ENCODE measurements around the gene TRIM71. TPM values are rescaled to one million over a fixed set of nuclear protein-coding genes. Genes with fewer than 3 reads are reported as not detected.

Gene TRIM71
- total RNA-seq, 1 donor from 2014 or later, result not detected

GRCh38 chr3:32888739-32889138 is 70.9 kb downstream of the TRIM71 start:
- CTCF ChIA-PET, result no interaction called here
- Mint-ChIP-seq H3K36me3 (ENCODE audit: low read depth) (no peaks in the 10 kb centered on the region), H3K9me3 (no peaks in the 10 kb centered on the region), H3K27ac (no peak overlapping the region), H3K27me3 (peaks cover 3% of the 10 kb centered on the region), H3K4me1 (no peaks in the 10 kb centered on the region), H3K4me3 (no peak overlapping the region)
- DNase-seq (no peak), ATAC-seq (ENCODE audit: low read depth) (no peak)
- POLR2A ChIA-PET, result no interaction called here
- intact Hi-C loops (cut with micrococcal nuclease), result no loop called here
- TF ChIP-seq, protein P1, sequence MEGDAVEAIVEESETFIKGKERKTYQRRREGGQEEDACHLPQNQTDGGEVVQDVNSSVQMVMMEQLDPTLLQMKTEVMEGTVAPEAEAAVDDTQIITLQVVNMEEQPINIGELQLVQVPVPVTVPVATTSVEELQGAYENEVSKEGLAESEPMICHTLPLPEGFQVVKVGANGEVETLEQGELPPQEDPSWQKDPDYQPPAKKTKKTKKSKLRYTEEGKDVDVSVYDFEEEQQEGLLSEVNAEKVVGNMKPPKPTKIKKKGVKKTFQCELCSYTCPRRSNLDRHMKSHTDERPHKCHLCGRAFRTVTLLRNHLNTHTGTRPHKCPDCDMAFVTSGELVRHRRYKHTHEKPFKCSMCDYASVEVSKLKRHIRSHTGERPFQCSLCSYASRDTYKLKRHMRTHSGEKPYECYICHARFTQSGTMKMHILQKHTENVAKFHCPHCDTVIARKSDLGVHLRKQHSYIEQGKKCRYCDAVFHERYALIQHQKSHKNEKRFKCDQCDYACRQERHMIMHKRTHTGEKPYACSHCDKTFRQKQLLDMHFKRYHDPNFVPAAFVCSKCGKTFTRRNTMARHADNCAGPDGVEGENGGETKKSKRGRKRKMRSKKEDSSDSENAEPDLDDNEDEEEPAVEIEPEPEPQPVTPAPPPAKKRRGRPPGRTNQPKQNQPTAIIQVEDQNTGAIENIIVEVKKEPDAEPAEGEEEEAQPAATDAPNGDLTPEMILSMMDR (IDR thresholded peaks at IDR 0.05), result no peak

- H3K27me3 Mint-ChIP-seq, result peaks cover 13% of the 10 kb centered on the region
- CTCF ChIA-PET, result no interaction called here
Measured at GRCh38 chr3:32890420-32891276, 72.9 kb downstream of the TRIM71 start.

DNA sequence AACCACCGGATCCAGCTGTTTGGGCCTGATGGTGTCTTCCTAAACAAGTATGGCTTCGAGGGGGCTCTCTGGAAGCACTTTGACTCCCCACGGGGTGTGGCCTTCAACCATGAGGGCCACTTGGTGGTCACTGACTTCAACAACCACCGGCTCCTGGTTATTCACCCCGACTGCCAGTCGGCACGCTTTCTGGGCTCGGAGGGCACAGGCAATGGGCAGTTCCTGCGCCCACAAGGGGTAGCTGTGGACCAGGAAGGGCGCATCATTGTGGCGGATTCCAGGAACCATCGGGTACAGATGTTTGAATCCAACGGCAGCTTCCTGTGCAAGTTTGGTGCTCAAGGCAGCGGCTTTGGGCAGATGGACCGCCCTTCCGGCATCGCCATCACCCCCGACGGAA is 73.6 kb downstream of the TRIM71 start:
- Mint-ChIP-seq H3K9me3 (no peaks in the 10 kb centered on the region), H3K4me3 (no peak overlapping the region), H3K4me1 (no peaks in the 10 kb centered on the region), H3K27me3 (peaks cover 16% of the 10 kb centered on the region), H3K27ac (no peak overlapping the region), H3K36me3 (ENCODE audit: low read depth) (no peaks in the 10 kb centered on the region)
- ChIA-PET POLR2A (no interaction called here), CTCF (no interaction called here)
- intact Hi-C loops (cut with micrococcal nuclease), result no loop called here
- DNase-seq (no peak), ATAC-seq (ENCODE audit: low read depth) (no peak)
- TF ChIP-seq, protein P1 (IDR thresholded peaks at IDR 0.05), result no peak

More at GRCh38 chr3:32890420-32891276, 72.9 kb downstream of the TRIM71 start:
- no peaks in the 10 kb centered on the region for H3K9me3 Mint-ChIP-seq
- no peak overlapping the region for H3K27ac Mint-ChIP-seq
- no peaks in the 10 kb centered on the region for H3K36me3 Mint-ChIP-seq (ENCODE audit: low read depth)
- POLR2A ChIA-PET, result no interaction called here
- ATAC-seq (ENCODE audit: low read depth), result no peak
- H3K4me1 Mint-ChIP-seq, result no peaks in the 10 kb centered on the region
- DNase-seq, result no peak
- intact Hi-C loops (cut with micrococcal nuclease), result no loop called here
- TF ChIP-seq, protein P1 (IDR thresholded peaks at IDR 0.05), result no peak
- H3K4me3 Mint-ChIP-seq, result no peak overlapping the region

GRCh38 chr3:32892625-32893598 is 75.1 kb downstream of the TRIM71 start:
- Mint-ChIP-seq H3K27me3 (peaks cover 16% of the 10 kb centered on the region), H3K9me3 (no peaks in the 10 kb centered on the region), H3K27ac (no peak overlapping the region), H3K4me1 (no peaks in the 10 kb centered on the region), H3K4me3 (no peak overlapping the region), H3K36me3 (ENCODE audit: low read depth) (no peaks in the 10 kb centered on the region)
- intact Hi-C loops (cut with micrococcal nuclease), result no loop called here
- POLR2A ChIA-PET, result no interaction called here
- ATAC-seq (ENCODE audit: low read depth), result no peak
- no peak for DNase-seq
- TF ChIP-seq, protein P1 (IDR thresholded peaks at IDR 0.05), result no peak
- CTCF ChIA-PET, result no interaction called here

GRCh38 chr3:32894977-32895376 is 77.2 kb downstream of the TRIM71 start:
- ChIA-PET POLR2A (no interaction called here), CTCF (no interaction called here)
- Mint-ChIP-seq H3K27me3 (peaks cover 23% of the 10 kb centered on the region), H3K9me3 (no peaks in the 10 kb centered on the region), H3K4me1 (no peaks in the 10 kb centered on the region), H3K36me3 (ENCODE audit: low read depth) (no peaks in the 10 kb centered on the region), H3K27ac (no peak overlapping the region), H3K4me3 (no peak overlapping the region)
- intact Hi-C loops (cut with micrococcal nuclease), result no loop called here
- TF ChIP-seq, protein P1 (IDR thresholded peaks at IDR 0.05), result no peak
- no peak for DNase-seq
- ATAC-seq (ENCODE audit: low read depth), result no peak
